ENCODE measurements around the gene IRF7.

DNA sequence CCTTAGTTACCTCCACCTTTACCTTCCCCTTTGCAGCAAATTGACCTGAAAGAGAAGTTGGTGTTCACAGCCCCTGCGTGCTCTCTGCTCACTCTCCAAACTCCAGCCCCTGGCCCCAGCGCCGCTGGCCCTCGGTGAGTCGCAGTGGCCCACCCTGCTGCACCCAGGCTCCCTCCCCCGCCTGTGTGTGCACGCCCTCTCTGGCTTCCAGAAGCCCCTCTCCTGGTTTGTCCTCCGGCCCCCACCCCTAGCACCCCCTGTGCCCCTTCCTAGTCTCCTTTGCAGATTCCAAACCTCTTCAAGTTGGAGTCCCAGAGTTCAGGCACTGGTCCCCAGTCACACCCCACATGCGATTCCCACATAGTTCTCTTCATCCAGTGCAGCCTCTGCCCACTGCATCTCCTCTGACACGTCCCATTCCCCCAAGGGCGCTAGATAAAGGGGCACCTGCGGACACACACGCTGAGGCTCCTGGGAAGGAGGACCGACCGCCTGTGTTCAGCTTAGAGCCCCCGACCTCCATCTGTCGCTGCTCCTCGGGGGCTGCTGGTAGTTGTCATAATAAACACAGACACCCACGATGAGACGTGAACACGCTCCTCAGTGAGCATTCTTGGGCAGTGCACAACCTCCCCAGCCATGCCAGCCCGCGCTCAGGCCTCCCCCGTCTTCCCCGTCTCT is 41.0 kb downstream of the IRF7 start:
- TF ChIP-seq, protein P1, sequence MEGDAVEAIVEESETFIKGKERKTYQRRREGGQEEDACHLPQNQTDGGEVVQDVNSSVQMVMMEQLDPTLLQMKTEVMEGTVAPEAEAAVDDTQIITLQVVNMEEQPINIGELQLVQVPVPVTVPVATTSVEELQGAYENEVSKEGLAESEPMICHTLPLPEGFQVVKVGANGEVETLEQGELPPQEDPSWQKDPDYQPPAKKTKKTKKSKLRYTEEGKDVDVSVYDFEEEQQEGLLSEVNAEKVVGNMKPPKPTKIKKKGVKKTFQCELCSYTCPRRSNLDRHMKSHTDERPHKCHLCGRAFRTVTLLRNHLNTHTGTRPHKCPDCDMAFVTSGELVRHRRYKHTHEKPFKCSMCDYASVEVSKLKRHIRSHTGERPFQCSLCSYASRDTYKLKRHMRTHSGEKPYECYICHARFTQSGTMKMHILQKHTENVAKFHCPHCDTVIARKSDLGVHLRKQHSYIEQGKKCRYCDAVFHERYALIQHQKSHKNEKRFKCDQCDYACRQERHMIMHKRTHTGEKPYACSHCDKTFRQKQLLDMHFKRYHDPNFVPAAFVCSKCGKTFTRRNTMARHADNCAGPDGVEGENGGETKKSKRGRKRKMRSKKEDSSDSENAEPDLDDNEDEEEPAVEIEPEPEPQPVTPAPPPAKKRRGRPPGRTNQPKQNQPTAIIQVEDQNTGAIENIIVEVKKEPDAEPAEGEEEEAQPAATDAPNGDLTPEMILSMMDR (IDR thresholded peaks at IDR 0.05) = no peak
- TF ChIP-seq POLR2A (IDR thresholded peaks at IDR 0.05) = no peak

Measured in heart left ventricle (tissue), 13 donors.